WTC11 (cell line): Measurements from ENCODE around the gene STK11. TPM values are rescaled to one million over a fixed set of nuclear protein-coding genes. Genes with fewer than 3 reads are reported as not detected.

Source experiments
- ATF3 ChIP-seq: sonication (generic); formaldehyde crosslinking; conservative IDR thresholded peaks from 2 replicates; pipeline ENCODE4 v1.8.1; 2022; ENCODE audit warnings: mild to moderate bottlenecking, missing genetic modification reagents
- CBFB ChIP-seq: sonication (generic); formaldehyde crosslinking; IDR thresholded peaks from 2 replicates; pipeline ENCODE4 v1.8.1; 2022; ENCODE audit warnings: mild to moderate bottlenecking, low read depth, missing genetic modification reagents
- E2F1 ChIP-seq: sonication (generic); formaldehyde crosslinking; IDR thresholded peaks from 2 replicates; pipeline ENCODE4 v1.8.0; 2022; ENCODE audit warnings: mild to moderate bottlenecking, missing genetic modification reagents
- E2F5 ChIP-seq: sonication (generic); formaldehyde crosslinking; IDR thresholded peaks from 2 replicates; pipeline ENCODE4 v1.8.1; 2022; ENCODE audit warnings: mild to moderate bottlenecking, moderate library complexity, missing genetic modification reagents
- ERG ChIP-seq: fragments of 250-450 bp; sonication (Bioruptor Pico); IDR thresholded peaks from 2 replicates; pipeline ENCODE4 v1.8.0; 2021; ENCODE audit warnings: mild to moderate bottlenecking
- GTF2I ChIP-seq: fragments of 250-450 bp; sonication (Bioruptor Pico); conservative IDR thresholded peaks from 2 replicates; pipeline ENCODE4 v1.4.0; 2021; ENCODE audit warnings: mild to moderate bottlenecking
- JUN ChIP-seq: sonication (generic); formaldehyde crosslinking; IDR thresholded peaks from 2 replicates; pipeline ENCODE4 v1.8.0; 2023; ENCODE audit warnings: mild to moderate bottlenecking, missing genetic modification reagents
- MAX ChIP-seq: sonication (generic); formaldehyde crosslinking; IDR thresholded peaks from 2 replicates; pipeline ENCODE4 v1.8.0; 2022; ENCODE audit warnings: mild to moderate bottlenecking, missing genetic modification reagents
- MYBL2 ChIP-seq: sonication (generic); formaldehyde crosslinking; IDR thresholded peaks from 2 replicates; pipeline ENCODE4 v1.8.1; 2023; ENCODE audit warnings: mild to moderate bottlenecking, moderate library complexity, missing genetic modification reagents
- NR3C1 ChIP-seq: sonication (generic); formaldehyde crosslinking; conservative IDR thresholded peaks from 2 replicates; pipeline ENCODE4 v1.8.1; 2023; ENCODE audit warnings: low read depth, mild to moderate bottlenecking, missing genetic modification reagents
- PRDM15 ChIP-seq: sonication (generic); formaldehyde crosslinking; IDR thresholded peaks from 2 replicates; pipeline ENCODE4 v1.8.0; 2022; ENCODE audit warnings: missing genetic modification reagents
- PREB ChIP-seq: sonication (generic); formaldehyde crosslinking; IDR thresholded peaks from 2 replicates; pipeline ENCODE4 v1.8.1; 2022; ENCODE audit warnings: mild to moderate bottlenecking, missing genetic modification reagents, moderate library complexity, borderline replicate concordance
- RELA ChIP-seq: sonication (generic); formaldehyde crosslinking; IDR thresholded peaks from 2 replicates; pipeline ENCODE4 v1.8.1; 2022; ENCODE audit warnings: missing genetic modification reagents, mild to moderate bottlenecking, borderline replicate concordance
- SMAD4 ChIP-seq: sonication (generic); formaldehyde crosslinking; IDR thresholded peaks from 2 replicates; pipeline ENCODE4 v1.8.0; 2022; ENCODE audit warnings: mild to moderate bottlenecking, missing genetic modification reagents
- TEAD1 ChIP-seq: sonication (generic); formaldehyde crosslinking; IDR thresholded peaks from 2 replicates; pipeline ENCODE4 v1.8.0; 2022; ENCODE audit warnings: mild to moderate bottlenecking, missing genetic modification reagents
- TEAD4 ChIP-seq: sonication (generic); formaldehyde crosslinking; IDR thresholded peaks from 2 replicates; pipeline ENCODE4 v1.8.0; 2022; ENCODE audit warnings: mild to moderate bottlenecking, missing genetic modification reagents
- USF1 ChIP-seq: sonication (generic); formaldehyde crosslinking; IDR thresholded peaks from 2 replicates; pipeline ENCODE4 v1.8.0; 2022; ENCODE audit warnings: mild to moderate bottlenecking, missing genetic modification reagents
- ZNF121 ChIP-seq: sonication (generic); formaldehyde crosslinking; IDR thresholded peaks from 2 replicates; pipeline ENCODE4 v1.8.0; 2023; ENCODE audit warnings: missing genetic modification reagents
- ZNF138 ChIP-seq: sonication (generic); formaldehyde crosslinking; conservative IDR thresholded peaks from 2 replicates; pipeline ENCODE4 v1.8.1; 2022; ENCODE audit warnings: mild to moderate bottlenecking, moderate library complexity, missing genetic modification reagents
- ZNF232 ChIP-seq: sonication (generic); formaldehyde crosslinking; IDR thresholded peaks from 2 replicates; pipeline ENCODE4 v1.8.0; 2022; ENCODE audit warnings: mild to moderate bottlenecking, missing genetic modification reagents
- ZNF425 ChIP-seq: fragments of 250-450 bp; sonication (Bioruptor Pico); conservative IDR thresholded peaks from 2 replicates; pipeline ENCODE4 v1.9.0; 2021; ENCODE audit warnings: mild to moderate bottlenecking
- ZNF532 ChIP-seq: fragments of 250-450 bp; sonication (Bioruptor Pico); IDR thresholded peaks from 2 replicates; pipeline ENCODE4 v1.9.0; 2021; ENCODE audit warnings: mild to moderate bottlenecking, borderline replicate concordance
- total RNA-seq: library from RNA; stranded (reverse); gene quantifications from 3 replicates; pipeline ENCODE4 v1.2.3, GENCODE V29; 2021

Gene STK11
- total RNA-seq, 1 experiment from 2014 or later = 112 TPM

GRCh38 chr19:1264801-1265614 is 59.4 kb downstream of the STK11 start (continued):
- TF ChIP-seq ATF3 (CRISPR knock-in tag) (peak; percentile 88; the same call in 1 of the 2 replicates), ZNF121 (CRISPR knock-in tag) (peak; percentile 97), ZNF138 (no peak), E2F5 (no peak), E2F1 (CRISPR knock-in tag) (no peak), TEAD4 (CRISPR knock-in tag) (peak; percentile 81; the same call in 1 of the 2 replicates), ZNF232 (no peak), ERG (CRISPR knock-in tag) (no peak), NR3C1 (CRISPR knock-in tag) (no peak), PREB (CRISPR knock-in tag) (no peak), PRDM15 (CRISPR knock-in tag) (no peak), GTF2I (CRISPR knock-in tag) (0 out of 2 replicates have a peak, but pooled peaks have one; percentile 42), ZNF532 (CRISPR knock-in tag) (no peak), RELA (CRISPR knock-in tag) (no peak), ZNF425 (CRISPR knock-in tag) (no peak), JUN (peak; percentile 92; the same call in 1 of the 2 replicates), MYBL2 (CRISPR knock-in tag) (no peak), MAX (no peak), SMAD4 (CRISPR knock-in tag) (no peak), CBFB (no peak), TEAD1 (CRISPR knock-in tag) (peak; percentile 81; the same call in 1 of the 2 replicates), USF1 (CRISPR knock-in tag) (no peak)
